SHP77 treated with DMSO at 0.1 percent for 48 hours (cell line): ENCODE data around the gene AGFG2.

ENCODE experiments used
- DNase-seq: peaks from one replicate; lab custom pipeline; 2025; lab: John Stamatoyannopoulos, UW

Gene AGFG2

GRCh38 chr7:100572281-100572948 is 33.4 kb downstream of the AGFG2 start:
- no peak for DNase-seq

DNA sequence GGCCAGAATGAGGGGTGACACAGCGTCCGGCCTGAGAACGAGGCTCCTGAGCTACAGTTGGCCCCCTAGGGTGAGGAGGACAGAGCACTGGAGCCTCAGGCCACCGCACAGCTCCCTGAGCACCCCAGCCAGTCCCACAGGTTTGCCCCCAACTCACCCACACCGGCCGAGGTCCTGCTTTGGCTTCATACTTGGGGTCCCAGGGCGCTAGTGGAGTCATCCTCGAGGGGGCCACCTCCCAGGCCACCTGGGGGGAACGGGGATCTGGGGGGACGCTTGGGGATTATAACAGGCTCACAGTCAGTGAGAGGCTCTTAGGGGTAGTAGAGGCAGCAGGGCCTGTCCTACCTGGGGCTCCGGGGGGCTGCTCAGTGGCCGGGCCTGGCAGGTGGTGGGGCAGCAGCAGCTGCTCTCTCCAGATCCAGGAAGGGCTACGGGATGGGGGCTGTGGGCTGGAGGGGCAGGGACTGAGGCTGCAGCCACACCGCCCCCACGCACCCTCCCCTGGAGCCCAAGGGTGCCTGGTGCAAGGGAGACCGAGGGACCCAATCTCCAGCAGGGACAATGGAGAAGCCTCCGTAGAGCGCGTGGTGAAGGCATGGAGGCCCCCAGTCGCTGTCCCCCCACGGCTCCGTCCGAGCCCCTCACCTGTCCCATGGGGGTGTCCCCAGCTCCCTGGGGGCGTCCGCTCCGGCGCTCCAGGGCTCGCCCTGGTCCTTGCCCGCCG is 34.1 kb downstream of the AGFG2 start:
- no peak for DNase-seq

- no peak for DNase-seq
Observed at GRCh38 chr7:100573691-100574361, 34.8 kb downstream of the AGFG2 start, which contains the start of gene SAP25. Gene SAP25 (minus strand): TSS chr7:100573900. CDS start chr7:100573742, 158 bp downstream.

DNA sequence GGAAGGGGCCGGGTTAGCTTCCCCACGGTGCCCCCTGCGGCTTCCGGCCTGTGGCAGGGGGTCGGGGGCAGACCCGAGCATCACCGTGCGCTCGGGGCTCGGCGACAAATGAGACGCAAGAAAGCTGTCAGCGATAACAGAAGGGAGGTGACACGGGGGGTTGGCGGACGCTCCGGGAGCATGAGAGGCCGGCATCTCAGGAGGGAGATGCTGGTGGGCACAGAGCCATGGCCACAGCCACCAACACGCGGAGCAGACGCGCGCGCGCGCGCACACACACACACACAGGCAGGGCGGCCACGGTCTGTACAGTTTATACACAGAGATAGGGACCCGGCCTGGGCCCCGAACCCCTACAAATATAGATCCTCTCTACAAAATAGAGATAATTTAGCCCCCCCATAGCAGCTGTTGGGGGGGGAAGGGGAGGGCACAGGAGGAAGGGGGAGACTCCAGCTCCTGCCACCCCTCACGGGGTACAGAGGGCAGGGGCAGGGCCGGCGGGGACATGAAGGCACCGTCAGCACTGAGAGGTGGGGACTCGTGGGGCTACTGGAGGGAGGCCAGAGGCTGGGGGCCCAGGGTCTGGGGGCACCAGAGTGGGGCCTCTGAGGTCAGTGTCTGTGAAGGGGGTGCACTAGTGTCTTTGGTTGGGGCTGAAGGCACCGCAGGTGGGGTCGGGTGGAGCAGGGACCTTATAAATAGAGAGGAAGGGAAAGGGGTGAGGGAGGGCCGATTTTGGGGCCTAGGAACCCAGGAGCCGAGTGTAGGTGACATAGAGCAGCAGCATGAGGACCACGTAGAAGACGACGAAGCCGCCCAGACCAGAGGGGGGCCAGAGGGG is 35.6 kb downstream of the AGFG2 start:
- no peak for DNase-seq

GRCh38 chr7:100575206-100575631 is 36.2 kb downstream of the AGFG2 start:
- no peak for DNase-seq

- DNase-seq: no peak
Observed at GRCh38 chr7:100575746-100576383, 36.9 kb downstream of the AGFG2 start.

- DNase-seq: no peak
Observed at GRCh38 chr7:100576384-100576993, 37.5 kb downstream of the AGFG2 start.

DNA sequence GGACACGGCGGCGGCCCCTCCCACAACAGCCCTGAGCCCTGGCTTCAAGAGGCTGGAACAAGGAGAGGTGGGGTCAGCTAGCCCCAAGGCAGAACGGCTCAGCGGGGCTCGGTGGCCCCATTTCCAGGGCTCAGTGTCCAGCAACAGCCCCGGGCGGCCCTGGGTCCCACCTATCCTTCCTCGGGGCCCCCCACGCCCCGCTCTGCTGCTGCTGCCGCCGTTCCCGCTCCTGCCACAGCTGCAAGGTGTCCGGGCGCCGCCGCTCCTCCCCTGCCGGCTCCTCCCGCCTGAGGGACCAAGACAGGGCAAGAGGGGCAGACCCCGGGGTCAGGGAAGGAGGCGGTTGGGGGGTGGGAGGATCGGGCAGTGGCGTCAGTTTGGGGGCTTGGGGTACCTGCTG is 38.1 kb downstream of the AGFG2 start:
- no peak for DNase-seq

GRCh38 chr7:100577507-100577906 is 38.5 kb downstream of the AGFG2 start:
- DNase-seq: no peak

DNA sequence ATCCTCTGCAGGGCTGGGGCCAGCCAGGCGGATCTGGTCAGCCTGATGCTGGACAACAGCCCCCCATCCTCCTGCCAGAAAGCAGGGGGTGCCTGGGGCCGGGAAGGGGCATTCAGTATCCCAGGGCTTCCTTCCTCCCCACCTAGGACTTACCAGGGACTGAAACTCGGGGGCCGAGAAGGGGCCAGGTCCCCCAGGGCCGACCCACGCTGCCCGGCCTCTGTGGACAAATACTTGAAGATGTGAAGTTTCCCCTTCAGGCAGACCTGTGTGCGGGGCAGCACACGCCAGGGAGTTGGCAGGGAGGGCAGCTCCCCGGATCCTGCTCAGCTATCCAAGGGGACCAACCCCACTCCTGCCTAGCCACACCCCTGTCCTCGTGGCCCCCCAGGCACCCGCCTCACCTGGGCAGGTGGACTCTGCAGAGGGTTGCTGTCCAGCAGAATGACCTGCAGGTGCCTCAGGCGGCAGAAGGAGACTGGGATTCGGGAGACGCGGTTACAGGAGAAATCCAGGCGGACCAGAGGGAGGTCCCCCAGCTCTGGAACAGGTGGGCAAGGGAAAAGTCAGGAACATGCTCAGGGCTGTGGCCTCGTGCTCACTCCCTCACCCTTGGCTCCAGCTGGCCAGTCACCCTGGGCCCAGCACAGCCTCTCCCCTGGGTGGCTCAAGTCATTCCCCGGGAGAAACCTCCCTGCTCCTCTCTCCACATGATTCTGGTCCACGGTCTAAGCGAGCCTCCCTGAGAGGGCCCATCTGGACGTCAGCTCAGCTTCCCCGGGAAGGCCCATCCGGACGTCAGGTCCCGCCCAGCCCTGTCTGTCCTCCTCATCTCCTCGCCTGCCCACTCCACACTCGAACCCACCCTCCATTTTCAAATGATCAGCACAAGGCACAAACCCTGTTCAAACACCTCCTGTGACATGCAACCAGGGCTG is 39.5 kb downstream of the AGFG2 start:
- no peak for DNase-seq

- DNase-seq: no peak
Observed at GRCh38 chr7:100580466-100581283, 41.7 kb downstream of the AGFG2 start.

DNA sequence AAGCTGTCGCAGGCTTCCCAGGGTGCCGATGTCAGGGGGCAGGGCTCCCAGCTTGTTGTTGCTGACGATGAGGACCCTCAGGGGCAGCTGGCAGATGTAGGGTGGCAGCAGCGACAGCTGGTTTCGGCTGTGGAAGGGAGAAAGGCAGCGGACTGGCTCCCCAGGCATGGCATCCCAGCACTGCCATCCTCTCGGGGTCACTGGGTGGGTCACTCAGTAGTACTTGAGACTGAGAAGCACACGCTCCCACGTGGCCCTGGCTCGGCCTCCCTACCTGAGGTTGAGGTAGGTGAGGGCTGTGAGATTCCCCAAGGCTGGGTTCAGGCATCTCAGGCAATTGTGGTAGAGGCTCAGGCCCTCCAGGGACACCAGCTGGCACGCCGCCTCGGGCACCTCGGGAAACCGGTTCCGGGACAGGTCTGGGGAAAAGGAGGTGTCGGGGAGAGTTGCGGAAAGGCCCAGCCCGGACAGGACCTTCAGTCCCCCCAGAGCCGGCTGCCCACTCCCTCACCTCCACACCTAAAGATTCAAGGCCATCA is 43.1 kb downstream of the AGFG2 start:
- no peak for DNase-seq

DNA sequence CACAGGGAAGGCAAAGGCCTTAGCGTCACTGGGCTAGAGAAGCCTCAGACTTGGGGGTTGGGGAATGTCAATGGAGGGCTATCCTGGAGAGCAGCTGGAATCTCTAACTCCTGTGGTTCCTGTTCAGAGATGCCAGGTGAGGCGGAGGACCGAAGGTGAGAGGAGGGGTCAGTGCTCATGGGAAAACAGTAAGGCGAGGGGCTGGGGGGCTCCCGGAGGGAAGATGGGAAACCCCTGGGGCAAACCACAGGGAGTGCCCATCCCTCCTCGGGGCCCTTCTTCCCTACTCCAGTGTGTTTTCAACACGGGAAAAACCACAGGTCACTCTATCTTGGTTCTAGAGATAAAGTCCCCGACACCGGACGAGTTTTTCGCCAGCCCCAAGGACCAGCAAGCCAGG is 43.6 kb downstream of the AGFG2 start:
- no peak for DNase-seq

GRCh38 chr7:100583132-100584053 is 44.4 kb downstream of the AGFG2 start:
- no peak for DNase-seq

DNA sequence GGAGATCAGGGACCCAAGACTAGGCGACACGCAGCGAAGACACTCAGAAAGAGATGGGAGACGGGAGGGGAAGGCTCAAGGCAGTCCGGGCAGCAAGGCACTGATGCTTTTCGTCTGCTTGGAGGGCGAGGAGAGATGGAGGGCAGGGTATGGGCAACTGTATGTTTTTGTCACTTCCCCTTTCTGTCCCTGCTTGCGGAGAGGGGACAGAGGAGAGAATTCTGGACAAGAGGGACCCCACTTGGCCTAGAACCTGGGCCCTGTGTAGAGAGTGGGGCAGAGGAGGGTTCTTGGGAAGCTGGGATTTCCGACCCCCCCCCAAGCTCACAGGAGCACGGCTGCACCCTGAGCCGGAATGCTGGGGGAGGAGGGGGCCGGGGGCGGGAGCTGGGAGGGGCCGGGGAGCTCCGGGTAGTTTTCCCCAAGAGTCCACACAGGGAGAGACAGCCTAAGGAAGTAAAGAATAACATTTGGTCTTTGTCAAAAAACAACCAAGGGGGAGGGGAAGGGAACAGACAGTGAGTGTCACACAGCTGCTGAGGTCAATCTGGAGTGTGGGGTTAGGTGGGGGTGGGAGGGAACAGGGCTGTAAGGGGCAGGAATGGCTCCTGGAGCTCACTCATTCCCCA is 45.2 kb downstream of the AGFG2 start:
- DNase-seq: no peak

DNA sequence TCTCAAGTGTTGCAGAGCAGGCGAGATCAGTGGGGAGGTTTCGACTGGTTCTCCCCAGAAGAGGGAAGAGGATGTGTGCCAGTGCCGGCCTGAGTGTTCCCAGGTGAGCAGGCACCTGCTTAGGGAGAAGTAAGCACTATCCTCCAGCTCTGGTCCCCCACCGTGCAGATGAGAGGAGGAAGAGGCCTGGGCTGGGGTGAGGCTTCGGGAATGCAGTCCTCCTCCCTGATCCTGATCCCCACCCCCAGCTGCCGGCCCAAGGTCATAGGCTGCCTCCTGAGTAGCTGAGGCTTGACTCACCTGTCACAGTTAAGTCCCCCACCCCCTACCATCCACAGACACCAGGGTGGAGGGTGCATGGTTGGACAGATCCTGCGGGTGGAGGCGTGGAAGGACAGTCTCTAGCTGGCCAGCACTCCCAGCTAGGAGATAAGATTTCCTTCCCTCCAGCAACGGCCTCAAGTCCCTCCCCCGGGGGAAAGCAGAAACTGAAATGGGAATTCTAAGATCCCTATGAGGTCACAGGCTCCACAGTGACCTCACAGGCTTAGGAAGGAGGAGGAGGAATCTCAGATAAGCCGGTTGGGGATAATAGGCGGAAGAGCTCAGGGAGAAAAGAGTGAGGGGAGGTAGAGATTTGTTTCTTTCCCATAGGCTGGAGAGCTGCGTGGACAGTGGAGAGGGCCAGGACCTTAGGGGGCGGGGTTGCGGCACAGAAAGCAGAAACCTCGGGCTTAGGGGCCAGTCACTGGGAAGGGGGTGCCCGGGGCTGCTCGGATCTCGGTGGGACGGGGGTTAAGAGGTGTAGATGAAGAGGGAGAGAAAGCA is 45.9 kb downstream of the AGFG2 start:
- no peak for DNase-seq
